Measurements from ENCODE around the gene AURKAIP1. TPM values are rescaled to one million over a fixed set of nuclear protein-coding genes. Genes with fewer than 3 reads are reported as not detected.
A peak's percentile ranks its signal among the peaks of the same experiment; 100 is the strongest.

AURKAIP1 gene
- total and polyA plus RNA-seq, 2 of the 13 experiments (the other 11 are each of a cell fraction or from before 2014, with no cell fraction given) = 69.5 to 175 TPM

DNA sequence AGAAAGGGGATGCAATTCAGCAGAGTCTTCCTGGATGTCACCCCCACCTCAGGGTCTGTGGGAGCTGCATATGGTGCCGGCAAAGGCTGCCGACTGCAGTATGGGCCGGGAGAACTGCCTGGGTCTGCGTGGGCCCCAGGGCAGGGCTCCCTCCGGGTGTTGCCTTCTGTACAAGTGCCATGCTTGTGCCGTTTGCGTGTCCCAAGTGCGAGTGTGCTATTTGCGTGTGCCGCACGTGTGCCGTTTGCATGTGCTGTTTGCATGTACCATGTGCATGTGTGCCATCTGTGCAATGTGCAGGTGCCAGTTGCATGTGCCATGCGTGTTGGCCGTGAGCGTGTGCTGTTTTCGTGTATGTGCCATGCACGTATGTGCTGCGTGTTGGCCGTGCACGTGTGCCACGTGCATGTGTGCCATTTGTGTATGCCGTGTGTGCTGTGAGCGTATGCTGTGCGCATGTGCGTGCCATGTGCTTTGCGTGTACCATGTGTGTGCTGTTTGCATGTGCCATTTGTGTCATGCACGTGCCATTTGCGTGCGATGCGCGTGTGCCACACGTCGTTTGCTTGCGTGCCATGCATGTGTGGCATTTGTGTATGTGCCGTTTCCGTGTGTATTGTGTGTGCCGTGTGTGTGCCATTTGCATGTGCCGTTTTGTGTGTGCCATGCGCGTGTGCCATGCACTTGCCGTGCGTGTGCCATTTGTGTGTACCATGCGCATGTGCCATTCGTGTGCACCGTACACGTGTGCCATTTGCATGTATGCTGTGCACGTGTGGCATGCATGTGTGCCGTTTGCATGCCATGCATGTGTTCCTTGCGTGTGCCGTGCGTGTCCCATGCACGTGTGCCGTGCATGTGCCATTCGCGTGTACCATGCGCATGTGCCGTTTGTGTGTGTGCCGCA lies 45.5 kb downstream of the AURKAIP1 start:
- FAIRE-seq = no peak
- no peak overlapping the region for H3K9ac ChIP-seq (ENCODE audit: insufficient read depth, low read depth, low read length)
- CTCF ChIA-PET (ENCODE audit: low intra/inter-chr PET ratio, low total read pairs) = no interaction called here
- TF ChIP-seq, protein P1, sequence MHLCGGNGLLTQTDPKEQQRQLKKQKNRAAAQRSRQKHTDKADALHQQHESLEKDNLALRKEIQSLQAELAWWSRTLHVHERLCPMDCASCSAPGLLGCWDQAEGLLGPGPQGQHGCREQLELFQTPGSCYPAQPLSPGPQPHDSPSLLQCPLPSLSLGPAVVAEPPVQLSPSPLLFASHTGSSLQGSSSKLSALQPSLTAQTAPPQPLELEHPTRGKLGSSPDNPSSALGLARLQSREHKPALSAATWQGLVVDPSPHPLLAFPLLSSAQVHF (CRISPR knock-in tag; IDR thresholded peaks at IDR 0.05) = 0 out of 2 replicates have a peak, but pooled peaks have one; percentile 22
- peak; percentile 21; the same call in 1 of the 2 replicates for TF ChIP-seq SPEN (CRISPR knock-in tag; IDR thresholded peaks at IDR 0.05; ENCODE audit: low read depth)
- TF ChIP-seq CHCHD3 (CRISPR knock-in tag; IDR thresholded peaks at IDR 0.05) = peak; percentile 91; the same call in 1 of the 2 replicates
- no peak for TF ChIP-seq NONO (IDR thresholded peaks at IDR 0.05)
- peak; percentile 48; the same call in 1 of the 2 replicates for TF ChIP-seq NONO (CRISPR knock-in tag; conservative IDR thresholded peaks at IDR 0.05)
- TF ChIP-seq MYC (CRISPR knock-in tag; IDR thresholded peaks at IDR 0.05; ENCODE audit: borderline replicate concordance) = peak; percentile 17; the same call in 1 of the 2 replicates
- TF ChIP-seq, protein P2, sequence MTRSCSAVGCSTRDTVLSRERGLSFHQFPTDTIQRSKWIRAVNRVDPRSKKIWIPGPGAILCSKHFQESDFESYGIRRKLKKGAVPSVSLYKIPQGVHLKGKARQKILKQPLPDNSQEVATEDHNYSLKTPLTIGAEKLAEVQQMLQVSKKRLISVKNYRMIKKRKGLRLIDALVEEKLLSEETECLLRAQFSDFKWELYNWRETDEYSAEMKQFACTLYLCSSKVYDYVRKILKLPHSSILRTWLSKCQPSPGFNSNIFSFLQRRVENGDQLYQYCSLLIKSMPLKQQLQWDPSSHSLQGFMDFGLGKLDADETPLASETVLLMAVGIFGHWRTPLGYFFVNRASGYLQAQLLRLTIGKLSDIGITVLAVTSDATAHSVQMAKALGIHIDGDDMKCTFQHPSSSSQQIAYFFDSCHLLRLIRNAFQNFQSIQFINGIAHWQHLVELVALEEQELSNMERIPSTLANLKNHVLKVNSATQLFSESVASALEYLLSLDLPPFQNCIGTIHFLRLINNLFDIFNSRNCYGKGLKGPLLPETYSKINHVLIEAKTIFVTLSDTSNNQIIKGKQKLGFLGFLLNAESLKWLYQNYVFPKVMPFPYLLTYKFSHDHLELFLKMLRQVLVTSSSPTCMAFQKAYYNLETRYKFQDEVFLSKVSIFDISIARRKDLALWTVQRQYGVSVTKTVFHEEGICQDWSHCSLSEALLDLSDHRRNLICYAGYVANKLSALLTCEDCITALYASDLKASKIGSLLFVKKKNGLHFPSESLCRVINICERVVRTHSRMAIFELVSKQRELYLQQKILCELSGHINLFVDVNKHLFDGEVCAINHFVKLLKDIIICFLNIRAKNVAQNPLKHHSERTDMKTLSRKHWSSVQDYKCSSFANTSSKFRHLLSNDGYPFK (CRISPR knock-in tag; IDR thresholded peaks at IDR 0.05; ENCODE audit: borderline replicate concordance) = 0 out of 2 replicates have a peak, but pooled peaks have one; percentile 3
- TF ChIP-seq MLLT10 (CRISPR knock-in tag; IDR thresholded peaks at IDR 0.05) = no peak
- TF ChIP-seq HOXA7 (CRISPR knock-in tag; IDR thresholded peaks at IDR 0.05) = 0 out of 2 replicates have a peak, but pooled peaks have one; percentile 71
- 0 out of 2 replicates have a peak, but pooled peaks have one; percentile 17 for TF ChIP-seq GATAD1 (CRISPR knock-in tag; IDR thresholded peaks at IDR 0.05)
- TF ChIP-seq FOXO1 (CRISPR knock-in tag; IDR thresholded peaks at IDR 0.05) = peak; percentile 27; the same call in 1 of the 2 replicates
- TF ChIP-seq AKAP8 (CRISPR knock-in tag; IDR thresholded peaks at IDR 0.05) = peak; percentile 95
- 0 out of 2 replicates have a peak, but pooled peaks have one; percentile 15 for TF ChIP-seq HOXA9 (CRISPR knock-in tag; IDR thresholded peaks at IDR 0.05; ENCODE audit: borderline replicate concordance)
- TF ChIP-seq BHLHE40 (IDR thresholded peaks at IDR 0.05; ENCODE audit: low read length) = no peak
- 0 out of 2 replicates have a peak, but pooled peaks have one; percentile 13 for TF ChIP-seq MATR3 (CRISPR knock-in tag; IDR thresholded peaks at IDR 0.05)
- TF ChIP-seq ZBTB38 (CRISPR knock-in tag; IDR thresholded peaks at IDR 0.05) = peak; percentile 70; the same call in 1 of the 2 replicates
- TF ChIP-seq, protein P3, sequence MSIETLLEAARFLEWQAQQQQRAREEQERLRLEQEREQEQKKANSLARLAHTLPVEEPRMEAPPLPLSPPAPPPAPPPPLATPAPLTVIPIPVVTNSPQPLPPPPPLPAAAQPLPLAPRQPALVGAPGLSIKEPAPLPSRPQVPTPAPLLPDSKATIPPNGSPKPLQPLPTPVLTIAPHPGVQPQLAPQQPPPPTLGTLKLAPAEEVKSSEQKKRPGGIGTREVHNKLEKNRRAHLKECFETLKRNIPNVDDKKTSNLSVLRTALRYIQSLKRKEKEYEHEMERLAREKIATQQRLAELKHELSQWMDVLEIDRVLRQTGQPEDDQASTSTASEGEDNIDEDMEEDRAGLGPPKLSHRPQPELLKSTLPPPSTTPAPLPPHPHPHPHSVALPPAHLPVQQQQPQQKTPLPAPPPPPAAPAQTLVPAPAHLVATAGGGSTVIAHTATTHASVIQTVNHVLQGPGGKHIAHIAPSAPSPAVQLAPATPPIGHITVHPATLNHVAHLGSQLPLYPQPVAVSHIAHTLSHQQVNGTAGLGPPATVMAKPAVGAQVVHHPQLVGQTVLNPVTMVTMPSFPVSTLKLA (IDR thresholded peaks at IDR 0.05) = peak; percentile 88
- TF ChIP-seq ZNF749 (CRISPR knock-in tag; IDR thresholded peaks at IDR 0.05; ENCODE audit: borderline replicate concordance) = no peak
- 0 out of 2 replicates have a peak, but pooled peaks have one; percentile 37 for TF ChIP-seq ZNF768 (CRISPR knock-in tag; IDR thresholded peaks at IDR 0.05)

More for the DNA sequence above, 45.5 kb downstream of the AURKAIP1 start:
- POLR2A ChIA-PET = interaction anchor here (1.4 kb wide), 2 partner anchors 18 to 25 kb away, joined by 3 to 5 read pairs; no protein-coding TSS in a partner anchor
- Histone ChIP-seq H3K4me1 (ENCODE audit: insufficient read depth, low read length) (peaks cover 36% of the 10 kb centered on the region), H3K36me3 (replicated peaks in 1 of 2; ENCODE audit: control insufficient read depth in 1 of 2, insufficient read depth in 2 of 2, low read length in 2 of 2) (peaks cover 0 to 3% of the 10 kb centered on the region in 2 experiments; a peak in 1 of 5 replicates), H4K20me1 (ENCODE audit: insufficient read depth, low read length) (0 out of 2 replicates have a peak, but pooled peaks cover under 1% of the 10 kb centered on the region), H3K4me2 (ENCODE audit: low read depth, low read length) (peak overlapping the region; percentile 87; the same call in 1 of the 2 replicates), H3K9me3 (ENCODE audit: low read length) (no peaks in the 10 kb centered on the region), H3K27ac (ENCODE audit: extremely low read length, insufficient read depth, low read length) (no peak overlapping the region), H3K4me3 (replicated peaks in 1 of 3; ENCODE audit: insufficient read depth in 1 of 3, low read depth in 2 of 3, low read length in 3 of 3) (no peak overlapping the region), H3K27me3 (ENCODE audit: control insufficient read depth in 1 of 2, insufficient read depth in 2 of 2, low read length in 2 of 2) (0 out of 5 replicates have a peak, but pooled peaks cover 0 to 4% of the 10 kb centered on the region in 2 experiments), H3K79me2 (ENCODE audit: insufficient read depth, low read length) (peaks cover 15% of the 10 kb centered on the region), H2AFZ (ENCODE audit: low read length) (no peak overlapping the region)
- in situ Hi-C loops (cut with HindIII; ENCODE audit: extremely low pct_ligation_motif_present, low pct_unique_long_range_greater_than_20kb) (no loop called here), intact Hi-C loops (cut with micrococcal nuclease; ENCODE audit: unreplicated experiment) (no loop called here)
- DNase-seq (ENCODE audit: low spot score) = no peak
- no TSS peak for BruUV-seq (replicated peaks)
- ATAC-seq = no peak
- whole genome bisulfite sequencing (ENCODE audit: low lambda C conversion rate) = 95% methylated on average over 44 of the region's 58 CpGs
